Right renal cortex interstitium (tissue), 3 donors: ENCODE measurements around the gene COPS3. TPM values are rescaled to one million over a fixed set of nuclear protein-coding genes. Genes with fewer than 3 reads are reported as not detected.
A peak's percentile ranks its signal among the peaks of the same experiment; 100 is the strongest.

ENCODE experiments used
- DNase-seq, 3 donors: peaks; one replicate each; pipeline ENCODE4 v3.0.0-alpha.2; 2013; ENCODE audit warnings: low read depth in 3 of 3, low spot score in 2 of 3
- polyA plus RNA-seq, 3 donors: library from polyadenylated mRNA; unstranded; fragments of 120-200 nt; gene quantifications; one replicate each; pipeline ENCODE4 v1.2.1, GENCODE V29; 2013; ENCODE audit not compliant: insufficient read length in 3 of 3

COPS3 gene
- polyA plus RNA-seq, 3 donors: 83.6 to 87.3 (median 86.8) TPM

GRCh38 chr17:17223736-17224135 is 57.3 kb downstream of the COPS3 start:
- DNase-seq: no peak

GRCh38 chr17:17221329-17221728 is 59.7 kb downstream of the COPS3 start:
- no peak for DNase-seq

- DNase-seq: no peak
Observed at GRCh38 chr17:17220529-17220928, 60.5 kb downstream of the COPS3 start.

- no peak for DNase-seq
Observed at GRCh38 chr17:17217995-17218394, 63.1 kb downstream of the COPS3 start.

GRCh38 chr17:17216776-17217175 is 64.3 kb downstream of the COPS3 start:
- DNase-seq: no peak

DNA sequence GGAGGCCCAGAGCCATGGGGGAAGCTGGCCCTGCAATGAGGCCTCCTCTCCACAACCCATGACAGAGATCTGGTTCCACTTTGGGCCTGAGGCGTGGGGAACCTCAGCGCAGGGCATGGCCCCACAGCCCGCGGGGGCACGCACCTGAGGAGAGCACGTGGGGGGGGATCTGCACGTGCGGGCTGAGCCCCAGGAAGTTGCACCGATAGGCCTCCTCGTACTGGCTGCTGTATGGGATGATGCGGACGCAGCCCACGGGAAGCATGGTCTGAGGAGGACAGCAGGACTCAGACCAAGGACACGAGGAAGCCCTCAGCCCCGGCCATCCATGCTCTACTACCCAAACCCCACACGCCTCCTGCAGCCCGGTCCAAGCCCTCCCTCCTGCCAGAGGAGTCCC is 64.8 kb downstream of the COPS3 start:
- DNase-seq: no peak

DNA sequence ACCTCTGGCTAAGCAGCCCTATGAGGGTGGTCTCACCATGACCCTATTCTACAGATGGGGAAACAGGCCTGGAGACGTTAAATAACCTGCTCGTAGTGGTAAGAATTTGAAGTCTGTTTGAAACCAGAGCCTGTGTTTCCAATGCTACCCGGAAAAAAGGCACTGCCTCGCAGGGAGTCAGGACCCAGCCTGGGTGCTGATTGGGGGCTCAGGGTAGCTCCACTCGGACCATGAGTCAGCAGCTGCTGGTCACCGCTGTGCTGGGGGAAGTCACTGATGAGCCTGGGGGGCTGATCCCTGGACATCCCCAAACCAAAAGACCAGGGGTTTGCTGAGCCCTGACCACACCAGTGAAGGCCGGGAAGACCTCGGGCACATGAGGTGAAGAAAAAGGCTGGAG is 65.5 kb downstream of the COPS3 start:
- DNase-seq: no peak

GRCh38 chr17:17214646-17215436 is 66.2 kb downstream of the COPS3 start:
- DNase-seq: no peak

- DNase-seq: no peak
Observed at GRCh38 chr17:17213775-17214174, 67.3 kb downstream of the COPS3 start.

GRCh38 chr17:17207998-17208397 is 73.0 kb downstream of the COPS3 start:
- no peak for DNase-seq

DNA sequence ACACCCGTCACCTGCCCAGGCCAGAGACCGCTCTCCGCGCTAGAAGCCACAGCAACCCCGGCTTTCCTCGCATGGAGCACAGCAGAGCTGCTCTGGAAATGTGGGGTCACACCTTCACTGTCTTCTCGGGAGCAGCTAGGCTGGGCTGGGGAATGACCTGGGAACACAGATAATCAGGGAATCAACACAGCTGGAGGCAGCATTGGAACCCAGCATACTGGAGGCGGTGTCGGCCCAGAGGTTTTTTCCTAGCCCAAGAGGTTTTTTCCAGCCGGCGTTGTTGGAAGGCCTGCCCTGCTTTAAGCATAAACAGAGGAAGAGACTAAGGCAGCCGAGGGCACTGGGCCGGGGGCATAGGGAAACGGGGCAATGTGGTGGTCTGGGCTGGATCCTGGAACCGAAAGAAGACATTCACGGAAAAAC is 74.1 kb downstream of the COPS3 start:
- DNase-seq: no peak

DNA sequence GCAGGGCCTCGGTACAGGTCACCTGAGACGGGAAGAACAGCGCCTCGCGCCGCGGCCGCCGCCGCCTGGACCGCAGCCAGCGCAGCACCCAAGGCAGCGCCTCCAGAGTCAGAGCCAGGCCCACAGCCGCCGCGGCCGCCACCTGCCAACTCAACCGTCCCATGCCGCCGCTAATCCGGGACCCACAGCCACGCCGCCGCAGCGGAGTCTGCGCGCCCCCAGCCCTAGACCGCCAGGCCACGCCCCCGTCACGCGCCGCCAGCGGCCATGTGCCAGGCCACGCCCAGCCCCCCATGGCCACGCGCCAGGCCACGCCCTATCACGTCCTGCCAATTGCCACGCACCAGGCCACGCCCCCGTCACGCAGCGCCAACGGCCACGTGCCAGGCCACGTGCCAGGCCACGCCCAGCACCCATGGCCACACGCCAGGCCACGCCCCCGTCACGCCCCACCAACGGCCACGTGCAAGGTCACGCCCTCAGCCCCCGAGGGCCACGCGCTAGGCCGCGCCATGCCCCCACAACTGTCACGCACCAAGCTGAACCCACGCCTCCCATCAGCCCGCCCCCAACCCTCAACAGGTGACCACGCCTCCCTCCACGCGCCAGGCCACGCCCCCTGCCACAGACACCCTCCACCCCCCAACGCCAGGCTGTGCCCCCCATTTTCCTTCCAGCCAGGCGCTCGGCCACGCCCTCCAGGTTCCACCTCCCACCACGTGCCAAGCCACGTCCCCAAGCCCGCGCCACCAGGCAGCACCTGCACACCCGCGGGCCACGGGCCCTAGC is 74.7 kb downstream of the COPS3 start, which contains the start of gene PLD6:
PLD6 (minus strand) TSS at position 210 of the 789 bp plus-strand sequence; CDS start at position 163, 47 bp downstream.
- peak in 1 of 3 donors; percentile 29 for DNase-seq

DNA sequence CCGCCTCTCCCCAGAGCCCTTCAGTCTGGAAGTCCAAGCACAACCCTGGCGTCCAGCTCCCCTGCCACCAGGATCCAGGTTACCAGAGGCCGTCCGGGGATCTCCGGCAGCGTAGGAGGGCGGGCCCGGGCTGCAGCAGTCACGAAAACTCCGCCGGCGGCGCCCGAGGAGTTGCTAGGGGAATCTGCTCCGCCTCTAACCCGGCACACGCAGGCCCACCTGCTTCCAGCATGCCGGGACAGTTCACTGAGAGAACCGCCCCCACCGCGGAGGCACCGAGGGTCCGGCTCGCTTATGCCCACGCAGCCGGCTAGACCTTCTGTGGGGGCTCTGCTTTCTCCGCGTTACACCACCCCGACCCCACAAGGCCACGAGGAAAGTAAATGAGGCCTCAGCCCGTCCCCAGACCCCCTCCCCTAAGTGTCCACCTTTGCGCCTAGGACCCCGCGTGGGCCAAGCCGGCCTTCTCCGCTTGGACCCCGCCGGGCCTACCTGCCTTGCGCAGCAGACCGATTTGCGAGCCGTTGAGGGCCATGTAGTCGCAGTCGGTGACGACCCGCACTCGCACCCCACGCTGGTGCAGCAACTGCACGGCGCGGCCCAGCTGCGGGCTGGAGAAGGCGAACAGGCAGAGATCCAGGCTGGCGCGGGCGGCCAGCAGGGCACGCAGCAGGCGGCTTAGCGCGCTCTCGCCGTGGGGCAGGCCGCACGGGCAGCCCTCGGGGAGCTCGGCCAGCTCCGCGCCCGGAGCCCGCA is 75.5 kb downstream of the COPS3 start:
- DNase-seq: no peak

- no peak for DNase-seq
Observed at GRCh38 chr17:17204635-17205231, 76.3 kb downstream of the COPS3 start.

- DNase-seq: no peak
Observed at GRCh38 chr17:17204041-17204591, 76.9 kb downstream of the COPS3 start.

GRCh38 chr17:17203173-17203730 is 77.8 kb downstream of the COPS3 start:
- DNase-seq: no peak

DNA sequence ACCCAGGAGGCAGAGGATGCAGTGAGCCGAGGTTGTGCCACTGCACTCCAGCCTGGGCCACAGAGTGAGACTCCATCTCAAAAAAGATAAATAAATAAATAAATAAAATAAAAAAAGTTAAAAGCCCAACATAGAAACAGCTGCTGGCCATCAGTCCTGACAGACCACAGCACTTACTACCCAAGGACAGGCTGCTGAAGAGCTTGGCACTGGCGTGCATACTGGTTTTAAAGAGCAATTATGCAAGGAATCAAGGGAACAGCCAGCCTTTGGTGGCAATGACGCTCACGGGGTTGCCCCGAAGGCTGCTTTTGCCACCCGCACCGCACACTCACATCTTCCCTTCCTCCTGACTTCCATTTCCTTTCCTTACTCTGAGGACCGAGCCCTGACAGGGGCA is 79.1 kb downstream of the COPS3 start:
- no peak for DNase-seq

DNA sequence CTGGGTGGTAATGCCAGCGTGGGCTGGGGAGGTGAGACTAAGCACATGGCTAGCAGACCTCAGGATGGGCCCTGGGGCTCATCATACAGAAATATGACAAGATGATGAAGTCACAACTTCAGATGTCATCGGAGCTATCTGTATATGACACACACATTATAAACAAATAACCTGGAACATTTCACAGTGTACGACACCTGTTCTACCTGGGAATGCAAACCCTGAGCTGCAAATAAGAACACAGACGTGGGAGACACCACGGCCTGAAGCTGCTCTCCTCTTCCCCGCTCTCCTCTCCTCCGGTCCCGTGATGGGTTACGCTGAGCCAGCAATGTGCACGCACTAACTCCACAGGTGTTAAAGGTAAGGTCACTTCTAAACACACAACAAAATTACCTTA is 79.8 kb downstream of the COPS3 start:
- no peak for DNase-seq

- no peak for DNase-seq
Observed at GRCh38 chr17:17200831-17201230, 80.2 kb downstream of the COPS3 start.

GRCh38 chr17:17200311-17200710 is 80.7 kb downstream of the COPS3 start:
- DNase-seq: no peak
